GM19023 (cell line): Measurements from ENCODE around the gene RPS21.

Experiments used
- ATAC-seq: cut with Tn5 transposase; IDR thresholded peaks from one replicate; pipeline ENCODE4 v1.9.1; 2021; ENCODE audit warnings: mild to moderate bottlenecking, moderate library complexity; ENCODE audit not compliant: unreplicated experiment

Gene RPS21

DNA sequence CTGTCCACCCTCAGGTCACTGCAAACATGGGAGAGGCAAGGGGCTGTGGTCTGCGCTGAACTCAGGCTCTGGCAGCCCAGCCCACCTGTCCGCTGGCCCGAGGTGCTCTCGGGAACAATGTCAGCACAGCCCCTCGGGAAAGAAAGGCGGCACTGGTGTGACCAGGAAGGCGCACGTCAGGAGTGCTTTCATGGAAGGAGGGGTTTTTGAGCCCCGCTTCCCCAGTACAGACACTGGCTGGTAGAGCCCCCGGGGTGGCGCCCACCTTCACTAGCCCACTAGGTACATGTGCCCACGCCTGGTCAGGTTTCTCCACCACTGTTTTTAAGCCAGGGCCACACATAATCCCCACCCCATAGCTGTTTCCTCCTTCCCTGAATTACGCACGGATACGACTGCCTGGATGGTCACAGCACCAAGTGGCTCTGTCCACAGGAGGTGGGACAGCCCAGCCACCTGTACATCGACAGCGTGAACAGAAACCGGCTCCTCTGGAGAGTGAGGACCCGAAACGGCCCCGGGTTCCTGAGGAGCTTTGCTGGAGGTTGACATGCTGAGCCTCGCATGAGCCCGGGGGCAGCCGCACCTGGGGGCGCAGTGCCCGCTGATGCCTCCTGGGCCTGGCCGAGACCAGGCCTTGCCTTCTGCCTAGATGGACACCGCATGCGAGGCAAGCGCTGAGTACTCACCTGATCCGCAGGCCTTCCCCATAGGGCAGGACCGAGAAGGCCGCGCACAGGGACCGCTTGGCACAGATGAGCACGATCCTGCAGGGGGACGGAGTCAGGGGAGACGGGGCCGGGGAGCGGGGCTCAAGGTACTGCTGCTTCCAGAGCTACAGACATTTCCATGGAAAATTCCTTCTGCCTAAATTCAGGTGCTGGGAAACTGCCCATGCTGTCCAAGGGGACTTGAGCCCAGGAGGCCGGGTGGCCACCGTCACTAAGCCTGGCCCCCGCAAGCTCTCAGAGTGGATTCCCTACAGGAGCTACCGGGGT lies 7.6 kb downstream of the RPS21 start:
- no peak for ATAC-seq

GRCh38 chr20:62395311-62396242 lies 8.7 kb downstream of the RPS21 start:
- ATAC-seq, result no peak

GRCh38 chr20:62396367-62397239 lies 9.7 kb downstream of the RPS21 start:
- ATAC-seq, result no peak

GRCh38 chr20:62398120-62398821 lies 11.4 kb downstream of the RPS21 start:
- no peak for ATAC-seq

DNA sequence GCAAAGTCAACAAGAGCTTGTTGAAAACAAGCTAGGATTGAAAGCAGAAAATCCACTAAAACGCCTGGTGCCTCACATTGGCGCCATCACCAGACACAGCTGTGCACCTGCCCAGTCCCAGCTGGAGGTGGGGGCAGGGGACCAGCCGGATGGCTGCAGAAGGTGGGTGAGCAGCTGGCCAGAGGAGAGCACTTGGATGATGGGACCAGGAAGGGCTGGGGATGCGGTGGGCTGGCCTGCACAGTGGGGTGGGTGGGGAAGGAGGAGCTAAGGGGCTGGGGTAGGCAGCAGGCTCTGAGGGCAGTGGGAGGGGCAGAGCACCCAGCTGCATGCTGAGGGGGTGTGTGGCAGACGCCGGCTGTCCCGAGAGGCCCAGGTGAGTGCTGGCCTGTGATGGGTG lies 13.1 kb downstream of the RPS21 start:
- ATAC-seq, result no peak

GRCh38 chr20:62400541-62400940 lies 13.6 kb downstream of the RPS21 start:
- no peak for ATAC-seq

DNA sequence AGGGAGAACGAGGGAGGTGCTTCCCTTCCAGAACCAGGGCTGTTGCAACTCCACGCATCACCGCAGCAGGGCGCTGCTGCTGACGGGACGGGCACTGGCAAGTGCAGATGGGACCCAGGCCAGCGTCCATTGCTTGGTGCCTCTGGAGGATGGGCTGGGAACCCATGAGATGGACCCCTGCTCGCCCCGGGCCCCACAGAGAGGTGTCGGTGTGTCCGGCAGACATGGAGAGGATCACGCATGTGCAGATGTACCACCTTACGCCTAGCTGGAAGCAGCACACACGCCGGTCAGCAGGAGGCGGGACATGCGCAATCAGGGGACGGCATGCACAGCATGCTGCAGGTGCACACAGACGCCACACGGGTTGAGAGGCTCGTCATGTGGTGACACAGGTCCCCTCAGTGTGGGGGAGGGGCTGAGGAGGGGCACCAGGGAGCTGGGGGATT lies 14.5 kb downstream of the RPS21 start:
- ATAC-seq, result no peak

DNA sequence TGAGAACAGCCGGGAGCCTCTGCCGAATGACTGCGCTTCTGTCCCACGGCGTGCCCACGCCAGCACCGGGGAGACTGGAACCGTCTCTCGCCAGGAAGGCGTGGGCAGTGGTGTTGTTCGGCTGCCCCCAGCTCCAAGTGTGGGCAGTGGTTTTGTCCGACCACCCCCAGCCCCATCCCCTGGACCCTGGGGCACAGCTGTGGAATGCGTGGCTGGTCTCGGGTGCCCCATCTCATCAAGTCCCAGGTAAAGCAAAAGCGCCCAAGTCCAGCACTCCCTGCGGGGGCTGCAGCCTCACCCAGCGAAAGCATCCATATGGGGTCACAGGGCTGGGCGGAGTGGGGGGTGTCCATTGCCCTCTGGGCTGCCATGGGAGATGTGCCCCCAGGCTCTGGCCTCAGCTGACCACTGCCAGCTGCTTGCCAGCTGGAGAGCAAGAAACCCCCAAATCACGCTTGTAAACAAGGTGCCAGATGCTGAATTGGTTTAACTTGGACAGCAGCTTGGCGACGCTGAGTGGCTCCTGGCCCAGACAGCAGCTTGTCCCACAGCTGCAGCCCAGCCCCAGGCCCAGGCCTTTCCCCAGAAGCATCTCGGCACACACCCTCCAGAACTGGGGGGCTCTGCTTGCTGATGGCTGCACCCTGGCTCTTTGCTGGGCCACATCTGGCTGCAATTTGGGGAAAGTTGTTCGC lies 15.7 kb downstream of the RPS21 start:
- no peak for ATAC-seq

DNA sequence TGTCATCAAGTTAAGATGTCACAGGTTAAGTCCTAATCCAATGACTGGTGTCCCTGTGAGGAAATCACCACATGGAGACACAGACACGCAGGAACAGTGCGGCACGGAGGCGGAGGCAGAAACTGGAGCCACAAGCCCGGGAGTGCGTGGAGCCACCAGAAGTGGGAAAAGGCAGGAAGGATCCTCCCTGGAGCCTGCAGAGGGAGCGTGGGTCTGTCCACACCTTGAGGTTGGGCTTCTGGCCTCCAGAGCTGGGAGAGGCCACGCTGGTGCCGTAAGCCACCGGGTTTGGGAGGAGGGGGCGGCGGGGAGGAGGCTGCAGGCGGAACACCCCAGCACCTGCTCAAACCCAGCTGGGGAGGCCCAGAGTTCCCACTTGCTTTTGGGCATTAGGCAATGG lies 16.4 kb downstream of the RPS21 start:
- ATAC-seq, result no peak

DNA sequence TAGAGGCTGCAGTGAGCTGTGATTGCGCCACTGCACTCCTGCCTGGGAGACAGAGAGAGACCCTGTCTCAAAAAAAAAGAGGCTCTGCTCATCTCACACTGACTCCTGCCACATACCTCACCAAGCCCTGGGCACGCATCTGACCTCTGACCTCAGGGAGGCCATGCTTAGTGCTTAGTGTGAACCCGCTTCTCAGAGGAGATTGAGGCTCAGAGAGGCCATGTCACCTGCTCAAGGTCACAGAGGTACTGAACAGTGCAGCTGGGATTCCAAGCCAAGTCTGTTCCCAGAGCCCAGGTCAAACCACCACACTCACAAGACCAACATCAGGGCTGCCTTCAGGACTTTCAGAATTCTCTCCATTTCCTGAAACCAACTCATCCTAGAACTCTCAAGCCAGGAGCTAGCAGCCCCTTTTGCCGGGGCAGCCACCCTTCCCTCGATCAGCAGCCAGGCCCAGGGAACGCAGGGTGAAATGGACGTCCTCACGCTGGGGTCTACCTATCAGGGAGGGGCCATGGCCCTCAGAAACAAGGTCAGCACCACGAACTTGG lies 17.3 kb downstream of the RPS21 start:
- ATAC-seq, result no peak

GRCh38 chr20:62404761-62405107 lies 17.8 kb downstream of the RPS21 start:
- no peak for ATAC-seq

DNA sequence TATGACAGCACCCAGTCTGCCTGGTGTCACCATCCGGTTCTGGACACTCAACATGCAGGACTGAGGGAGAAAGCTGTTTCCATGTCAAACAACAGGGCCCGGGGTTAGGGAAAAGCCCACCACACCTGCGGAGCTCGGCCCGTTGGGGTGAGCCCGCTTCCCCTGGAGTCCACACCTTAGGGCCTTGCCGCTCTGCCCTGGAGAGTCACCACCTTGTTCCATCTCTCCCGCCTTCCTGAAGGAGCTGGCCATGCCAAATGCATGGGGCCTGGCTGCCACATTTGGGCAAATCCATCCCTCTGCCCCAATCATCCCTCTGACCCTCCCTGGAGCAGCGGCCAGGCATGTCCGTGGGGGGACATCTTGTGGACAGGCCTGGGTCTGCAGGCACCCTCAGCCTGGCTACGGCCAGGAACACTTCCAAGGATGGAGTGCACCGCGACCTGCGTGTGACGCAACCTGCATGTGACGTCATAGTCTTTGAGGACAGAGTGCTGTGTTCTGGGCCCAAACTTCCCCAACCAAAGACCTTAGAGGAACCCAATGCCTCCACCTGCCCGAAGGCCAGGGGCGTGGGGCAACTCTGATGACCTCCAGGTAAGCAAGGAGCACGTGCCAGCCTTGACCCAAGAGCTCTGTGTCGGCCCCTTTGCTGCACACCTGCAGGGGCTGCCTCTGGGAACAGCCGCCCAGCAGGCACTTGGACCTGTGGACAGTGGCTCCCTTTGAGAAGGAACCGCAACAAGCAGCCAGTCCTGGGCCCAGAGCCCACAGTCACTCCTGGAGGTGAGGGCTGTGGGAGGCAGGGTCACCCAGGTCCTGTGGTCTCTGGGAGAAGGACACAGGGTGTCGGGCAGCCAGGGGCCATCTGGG lies 18.4 kb downstream of the RPS21 start:
- no peak for ATAC-seq

GRCh38 chr20:62405981-62406513 lies 19.1 kb downstream of the RPS21 start:
- ATAC-seq, result no peak

GRCh38 chr20:62406635-62407176 lies 19.8 kb downstream of the RPS21 start:
- peak; percentile 9 for ATAC-seq

DNA sequence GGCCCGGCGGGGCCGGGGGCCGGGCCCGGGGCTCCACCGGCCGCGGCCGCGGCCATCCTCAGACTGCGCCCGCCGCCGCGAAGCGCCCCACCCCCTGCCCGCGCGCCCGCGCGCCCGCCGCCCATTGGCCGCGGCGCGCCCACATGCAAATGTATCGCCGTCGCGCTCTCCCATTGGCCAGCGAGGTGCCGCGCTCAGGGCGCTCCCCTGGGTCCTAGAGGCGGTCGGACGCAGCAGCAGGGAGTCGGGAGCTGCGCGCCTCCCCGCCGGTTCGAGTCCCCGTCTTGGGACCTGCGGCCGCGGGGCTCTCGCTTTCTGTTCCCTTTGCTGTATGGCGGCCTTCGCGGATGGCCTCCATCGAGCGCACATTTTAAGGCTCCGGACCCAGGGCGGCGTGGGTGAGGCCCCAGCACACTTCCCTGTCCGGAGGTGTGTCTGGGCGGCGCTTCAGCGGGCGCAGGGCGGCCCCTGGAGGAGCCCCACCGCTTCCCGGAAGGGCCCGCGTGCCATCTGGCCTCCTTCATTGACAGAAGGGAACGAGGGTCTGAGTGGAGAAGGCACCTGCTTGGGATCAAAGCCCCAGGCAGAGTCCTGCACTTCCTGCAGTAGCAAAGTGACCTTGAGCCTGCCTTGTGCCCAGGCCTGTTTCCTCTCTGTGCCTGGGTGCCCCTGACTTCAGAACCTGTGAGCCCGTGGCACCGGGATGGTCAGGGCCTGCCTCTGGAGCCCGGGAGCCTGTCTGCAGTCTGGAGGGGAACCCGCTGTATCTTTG lies 20.5 kb downstream of the RPS21 start, which contains the start of gene CABLES2:
Gene CABLES2, minus strand, starts transcription at position 65 of the 772 bp plus-strand sequence. Its CDS starts 9 bp downstream, at position 56.
- ATAC-seq, result peak; percentile 87

GRCh38 chr20:62408055-62408454 lies 21.2 kb downstream of the RPS21 start:
- ATAC-seq, result no peak

- no peak for ATAC-seq
These were observed 21.7 kb downstream of the RPS21 start for GRCh38 chr20:62408640-62409039.
